A549 (cell line): ENCODE data around the gene MRPL22. TPM values are rescaled to one million over a fixed set of nuclear protein-coding genes. Genes with fewer than 3 reads are reported as not detected.
A peak's percentile ranks its signal among the peaks of the same experiment; 100 is the strongest.

Experiments
- ATAC-seq, 2 experiments: fragments of 200-7000 bp in 1 of 2; fragments of >200 bp in 1 of 2; cut with Nextera tagmentation in 1 of 2; cut with Tn5 transposase in 1 of 2; 3 replicates each; pipeline versions ENCODE4 v1.8.0 to v1.9.1; 2018 to 2020; ENCODE audit warnings: mild to moderate bottlenecking in 1 of 2, moderate library complexity in 1 of 2
- CTCF ChIA-PET: fragments of 300-600 bp; sonication (Branson Sonifier 250); formaldehyde crosslinking; extraction: SDS; loops from one replicate; lab custom pipeline; 2021; ENCODE audit warnings: antibody characterized with exemption, inconsistent platforms; lab: Yijun Ruan, JAX
- POLR2A ChIA-PET: fragments of 350-600 bp; formaldehyde crosslinking; extraction: SDS; loops from one replicate; lab custom pipeline; 2021; ENCODE audit warnings: antibody characterized with exemption, inconsistent platforms; lab: Yijun Ruan, JAX
- DNase-seq, 2 experiments: peaks; one replicate each; pipeline versions ENCODE4 v3.0.0 to v3.0.0-alpha.2; 2011 to 2016; ENCODE audit warnings: low read depth in 1 of 2, low spot score in 1 of 2
- FAIRE-seq: peaks from 2 replicates; lab custom pipeline; 2011; peaks lifted over from hg19 to GRCh38; lab: Jason Lieb, UNC
- H3K27ac ChIP-seq, 2 experiments: fragments of >200 bp; sonication (Bioruptor Twin); formaldehyde crosslinking; 3 replicates each; pipeline ENCODE4 v1.5.1; 2016 to 2017
- H3K4me1 ChIP-seq: fragments of >200 bp; sonication (Bioruptor Twin); formaldehyde crosslinking; 3 replicates; pipeline ENCODE4 v1.6.1; 2016
- H3K4me2 ChIP-seq: fragments of >200 bp; sonication (Bioruptor Twin); formaldehyde crosslinking; 3 replicates; pipeline ENCODE4 v1.6.1; 2016
- H3K4me3 ChIP-seq: fragments of >200 bp; sonication (Bioruptor Twin); formaldehyde crosslinking; 3 replicates; pipeline ENCODE4 v1.5.1; 2016
- H3K9me3 ChIP-seq: fragments of >200 bp; sonication (Bioruptor Twin); formaldehyde crosslinking; 3 replicates; pipeline ENCODE4 v1.6.1; 2016
- BHLHE40 ChIP-seq: IDR thresholded peaks from 2 replicates; pipeline ENCODE4 v1.6.1; 2012; ENCODE audit warnings: low read depth, low read length, inconsistent platforms
- CHD2 ChIP-seq: fragments of 150-350 bp; IDR thresholded peaks from 2 replicates; pipeline ENCODE4 v1.6.1; 2014; ENCODE audit warnings: low read length; ENCODE audit not compliant: partially characterized antibody
- E2F6 ChIP-seq: IDR thresholded peaks from 2 replicates; pipeline ENCODE4 v1.6.1; 2012; ENCODE audit warnings: low read depth, borderline replicate concordance
- EHMT2 ChIP-seq: fragments of 200-600 bp; sonication (generic); IDR thresholded peaks from 2 replicates; pipeline ENCODE4 v1.6.1; 2016; ENCODE audit warnings: antibody characterized with exemption, low read depth, mild to moderate bottlenecking, moderate library complexity
- EP300 ChIP-seq, 2 experiments: fragments of >200 bp; sonication (Bioruptor Twin); formaldehyde crosslinking; IDR thresholded peaks; 2 replicates in 1 of 2; 3 replicates in 1 of 2; pipeline ENCODE4 v1.6.1; 2016 to 2017
- FOSB ChIP-seq: fragments of 250-450 bp; sonication (Bioruptor Pico); IDR thresholded peaks from 2 replicates; pipeline ENCODE4 v1.5.0; 2020; ENCODE audit warnings: mild to moderate bottlenecking, moderate library complexity
- FOSL2 ChIP-seq, 2 experiments: fragments of 450-650 bp in 1 of 2; fragments of >200 bp in 1 of 2; sonication (Bioruptor Twin) in 1 of 2; formaldehyde crosslinking; IDR thresholded peaks; 2 replicates each; pipeline versions ENCODE4 v1.5.0 to v1.6.1; 2016 to 2020; ENCODE audit warnings: mild to moderate bottlenecking in 1 of 2, moderate library complexity in 1 of 2
- GATA3 ChIP-seq: IDR thresholded peaks from 2 replicates; pipeline ENCODE4 v1.6.1; 2012; ENCODE audit warnings: borderline replicate concordance
- HOXB5 ChIP-seq: fragments of 250-450 bp; sonication (Bioruptor Pico); IDR thresholded peaks from 2 replicates; pipeline ENCODE4 v1.5.0; 2020; ENCODE audit warnings: mild to moderate bottlenecking, moderate library complexity
- JUN ChIP-seq, 2 experiments: fragments of >200 bp; sonication (Bioruptor Twin); formaldehyde crosslinking; IDR thresholded peaks; 2 replicates in 1 of 2; 3 replicates in 1 of 2; pipeline ENCODE4 v1.6.1; 2016 to 2017
- MAFK ChIP-seq: fragments of 450-650 bp; IDR thresholded peaks from 2 replicates; pipeline ENCODE4 v1.6.1; 2014; ENCODE audit not compliant: partially characterized antibody
- MAZ ChIP-seq: fragments of 150-350 bp; IDR thresholded peaks from 2 replicates; pipeline ENCODE4 v1.6.1; 2014; ENCODE audit warnings: antibody characterized with exemption, low read depth, low read length, borderline replicate concordance
- NR3C1 ChIP-seq: fragments of >200 bp; sonication (Bioruptor Twin); formaldehyde crosslinking; IDR thresholded peaks from 3 replicates; pipeline ENCODE4 v1.6.1; 2017
- POLR2AphosphoS2 ChIP-seq: conservative IDR thresholded peaks from 2 replicates; pipeline ENCODE4 v1.6.1; 2012; ENCODE audit warnings: low read length, improper control_type of control experiment, inconsistent platforms
- REST ChIP-seq: fragments of 200-600 bp; sonication (generic); IDR thresholded peaks from 2 replicates; pipeline ENCODE4 v1.6.1; 2016; ENCODE audit warnings: antibody characterized with exemption, mild to moderate bottlenecking, moderate library complexity
- RNF2 ChIP-seq: fragments of 200-600 bp; sonication (generic); IDR thresholded peaks from 2 replicates; pipeline ENCODE4 v1.6.1; 2016; ENCODE audit warnings: low read depth, mild to moderate bottlenecking, antibody characterized with exemption, moderate library complexity, borderline replicate concordance
- SMC3 ChIP-seq: fragments of >200 bp; sonication (Bioruptor Twin); formaldehyde crosslinking; IDR thresholded peaks from 3 replicates; pipeline ENCODE4 v1.6.1; 2018; ENCODE audit warnings: inconsistent platforms
- TP53 ChIP-seq: fragments of 250-450 bp; sonication (Bioruptor Pico); IDR thresholded peaks from 2 replicates; pipeline ENCODE4 v1.5.0; 2021; ENCODE audit warnings: mild to moderate bottlenecking, moderate library complexity
- ZFP36 ChIP-seq: fragments of 450-650 bp; IDR thresholded peaks from 2 replicates; pipeline ENCODE4 v1.6.1; 2014; ENCODE audit warnings: borderline replicate concordance; ENCODE audit not compliant: partially characterized antibody
- WGBS: methylation state at CpG from one replicate; pipeline ENCODE4 v1.1.6; 2017; ENCODE audit errors: missing lambda C conversion rate; 5-methylcytosine and 5-hydroxymethylcytosine counted together
- polyA plus RNA-seq, 4 experiments: library from polyadenylated mRNA; depleted of rRNA in 3 of 4; stranded (reverse); fragments of >200 nt; fragmentation: RNase III in 1 of 4; extraction: RNeasy Plus Mini Kit Qiagen cat#74134 plus additional on column Dnase treatment in 1 of 4; gene quantifications; 2 replicates in 3 of 4; 3 replicates in 1 of 4; pipeline ENCODE4 v1.2.3, GENCODE V29; 2011 to 2017

MRPL22 gene
- polyA plus RNA-seq, 2 of the 4 experiments (the other 2 are of a cell fraction): 56.3 to 91.0 TPM

GRCh38 chr5:154956712-154957111, 15.8 kb downstream of the MRPL22 start:
- ChIA-PET POLR2A (no interaction called here), CTCF (interaction anchor here (1.2 kb wide), 1 partner anchor 11 kb away, joined by 3 read pairs; no protein-coding TSS in a partner anchor)

GRCh38 chr5:154962494-154962893, 21.6 kb downstream of the MRPL22 start:
- ATAC-seq: peak; percentile 23 to 34; a peak in 1 of 6 replicates
- Histone ChIP-seq H3K9me3 (no peaks in the 10 kb centered on the region), H3K4me2 (no peak overlapping the region), H3K4me3 (no peak overlapping the region), H3K27ac (no peak overlapping the region), H3K4me1 (no peaks in the 10 kb centered on the region; the same call in 2 of the 3 replicates)
- TF ChIP-seq GATA3: no peak
- TF ChIP-seq FOSL2 (IDR thresholded peaks at IDR 0.05): no peak
- TF ChIP-seq FOSL2 (CRISPR knock-in tag; IDR thresholded peaks at IDR 0.05): peak; percentile 49; the same call in 1 of the 2 replicates
- no peak for TF ChIP-seq MAFK
- TF ChIP-seq CHD2: no peak
- no peak for TF ChIP-seq JUN (IDR thresholded peaks at IDR 0.05)
- FAIRE-seq: no peak
- ChIA-PET POLR2A (no interaction called here), CTCF (no interaction called here)
- DNase-seq: peak in 1 of 2 experiments; percentile 16
- WGBS: 80% methylated on average over 1 of the region's 1 CpG

More at GRCh38 chr5:154956712-154957111, 15.8 kb downstream of the MRPL22 start:
- Histone ChIP-seq H3K27ac (no peak overlapping the region), H3K4me2 (no peak overlapping the region), H3K9me3 (no peaks in the 10 kb centered on the region), H3K4me1 (no peaks in the 10 kb centered on the region), H3K4me3 (no peak overlapping the region)
- ATAC-seq: no peak
- DNase-seq: no peak
- TF ChIP-seq RNF2 (no peak), HOXB5 (CRISPR knock-in tag) (no peak), BHLHE40 (no peak)
- no peak for FAIRE-seq

- H3K27ac ChIP-seq: no peak overlapping the region
- TF ChIP-seq EHMT2: no peak
- TF ChIP-seq, all 56 proteins: peak for 0
- Histone ChIP-seq H3K4me1 (no peaks in the 10 kb centered on the region; the same call in 2 of the 3 replicates), H3K4me2 (no peak overlapping the region), H3K9me3 (no peaks in the 10 kb centered on the region), H3K4me3 (no peak overlapping the region)
- CTCF ChIA-PET: interaction anchor here (1.2 to 2.8 kb wide), 3 partner anchors 19 to 1858 kb away, joined by 3 to 8 read pairs (median 4); no protein-coding TSS in a partner anchor
- FAIRE-seq: no peak
- no peak for ATAC-seq
- POLR2A ChIA-PET: no interaction called here
- DNase-seq: no peak
- 82% methylated on average over 7 of the region's 7 CpGs for whole genome bisulfite sequencing
Measured at GRCh38 chr5:154966081-154966841, 25.4 kb downstream of the MRPL22 start.

- FAIRE-seq: no peak
- POLR2A ChIA-PET: no interaction called here
Measured at GRCh38 chr5:154966874-154967273, 26.0 kb downstream of the MRPL22 start.

More at GRCh38 chr5:154966874-154967273, 26.0 kb downstream of the MRPL22 start:
- no peak for DNase-seq
- TF ChIP-seq MAZ (no peak), FOSB (CRISPR knock-in tag) (no peak), NR3C1 (no peak), EP300 (IDR thresholded peaks at IDR 0.05) (no peak), POLR2AphosphoS2 (no peak), SMC3 (no peak), E2F6 (no peak), ZFP36 (no peak), TP53 (CRISPR knock-in tag) (no peak), HOXB5 (CRISPR knock-in tag) (no peak), REST (no peak), FOSL2 (IDR thresholded peaks at IDR 0.05) (no peak), FOSL2 (CRISPR knock-in tag; IDR thresholded peaks at IDR 0.05) (no peak)
- H3K4me3 ChIP-seq: no peak overlapping the region
- ATAC-seq: no peak
- H3K9me3 ChIP-seq: no peaks in the 10 kb centered on the region
- H3K27ac ChIP-seq: no peak overlapping the region
- no peak overlapping the region for H3K4me2 ChIP-seq
- CTCF ChIA-PET: interaction anchor here (1.2 to 2.8 kb wide), 3 partner anchors 18 to 1858 kb away, joined by 3 to 8 read pairs (median 4); no protein-coding TSS in a partner anchor
- no peaks in the 10 kb centered on the region; the same call in 2 of the 3 replicates for H3K4me1 ChIP-seq
- WGBS: 92% methylated on average over 3 of the region's 3 CpGs
